ENCODE data around the gene FRMD4A.
"Not testable (repeated sequence)": the region's sequence is repeated elsewhere in the genome, so short reads cannot be mapped to it uniquely, and the experiment has no call there.

FRMD4A gene

DNA sequence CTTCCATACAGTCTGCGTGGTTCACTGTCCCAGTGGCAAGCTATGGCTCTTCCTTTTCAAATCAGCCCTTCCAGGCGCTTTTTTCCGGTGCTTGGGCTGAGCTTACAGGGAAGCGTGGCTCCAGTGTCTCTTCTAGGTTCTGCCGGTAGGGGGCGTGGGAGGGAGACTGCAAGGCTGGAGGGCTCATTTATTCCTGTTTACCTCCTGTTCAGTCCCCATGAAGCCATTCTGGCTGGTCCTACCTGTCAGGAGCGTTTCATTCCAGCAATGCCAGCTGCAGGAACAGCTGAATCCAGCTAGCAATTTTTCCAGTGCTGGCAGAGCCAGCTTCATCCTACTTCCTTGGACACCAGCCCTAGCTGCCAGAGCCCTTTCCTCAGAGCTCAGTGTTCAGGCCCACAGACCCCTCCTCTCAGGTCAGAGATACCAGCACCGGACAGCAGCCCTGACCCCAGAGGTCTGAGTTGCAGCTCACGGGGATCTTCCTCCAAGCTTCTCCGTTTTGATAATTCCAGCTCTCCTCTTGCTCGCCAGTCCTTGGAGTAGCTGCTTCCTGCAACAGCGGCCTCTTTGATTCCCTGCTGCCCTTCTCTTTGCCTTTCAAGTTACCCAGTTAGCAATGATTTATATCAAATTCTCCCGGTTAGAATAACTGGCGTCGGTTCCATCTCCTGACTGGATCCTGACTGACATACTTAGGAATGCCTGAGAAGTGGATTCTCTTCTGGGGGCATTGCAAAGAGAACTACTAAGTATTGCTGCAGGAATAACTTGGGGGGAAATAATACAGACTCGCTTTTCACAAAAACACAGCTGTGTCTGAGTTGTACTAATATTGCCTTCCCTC, 129.8 kb downstream of the FRMD4A start:
- peak; percentile 21 for DNase-seq (ENCODE audit: low read depth)
- TF ChIP-seq, protein P1, sequence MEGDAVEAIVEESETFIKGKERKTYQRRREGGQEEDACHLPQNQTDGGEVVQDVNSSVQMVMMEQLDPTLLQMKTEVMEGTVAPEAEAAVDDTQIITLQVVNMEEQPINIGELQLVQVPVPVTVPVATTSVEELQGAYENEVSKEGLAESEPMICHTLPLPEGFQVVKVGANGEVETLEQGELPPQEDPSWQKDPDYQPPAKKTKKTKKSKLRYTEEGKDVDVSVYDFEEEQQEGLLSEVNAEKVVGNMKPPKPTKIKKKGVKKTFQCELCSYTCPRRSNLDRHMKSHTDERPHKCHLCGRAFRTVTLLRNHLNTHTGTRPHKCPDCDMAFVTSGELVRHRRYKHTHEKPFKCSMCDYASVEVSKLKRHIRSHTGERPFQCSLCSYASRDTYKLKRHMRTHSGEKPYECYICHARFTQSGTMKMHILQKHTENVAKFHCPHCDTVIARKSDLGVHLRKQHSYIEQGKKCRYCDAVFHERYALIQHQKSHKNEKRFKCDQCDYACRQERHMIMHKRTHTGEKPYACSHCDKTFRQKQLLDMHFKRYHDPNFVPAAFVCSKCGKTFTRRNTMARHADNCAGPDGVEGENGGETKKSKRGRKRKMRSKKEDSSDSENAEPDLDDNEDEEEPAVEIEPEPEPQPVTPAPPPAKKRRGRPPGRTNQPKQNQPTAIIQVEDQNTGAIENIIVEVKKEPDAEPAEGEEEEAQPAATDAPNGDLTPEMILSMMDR (IDR thresholded peaks at IDR 0.05; ENCODE audit: low read depth, low read length), result peak; percentile 27
- TF ChIP-seq, protein P2, sequence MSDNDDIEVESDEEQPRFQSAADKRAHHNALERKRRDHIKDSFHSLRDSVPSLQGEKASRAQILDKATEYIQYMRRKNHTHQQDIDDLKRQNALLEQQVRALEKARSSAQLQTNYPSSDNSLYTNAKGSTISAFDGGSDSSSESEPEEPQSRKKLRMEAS (IDR thresholded peaks at IDR 0.05; ENCODE audit: low read depth, low read length), result no peak
- TF ChIP-seq MYC (IDR thresholded peaks at IDR 0.05; ENCODE audit: low read depth, low read length), result no peak
- TF ChIP-seq POLR2A (IDR thresholded peaks at IDR 0.05; ENCODE audit: extremely low read depth, insufficient read length), result no peak
- H3K4me3 ChIP-seq (ENCODE audit: low read depth, low read length), result no peak overlapping the region

DNA sequence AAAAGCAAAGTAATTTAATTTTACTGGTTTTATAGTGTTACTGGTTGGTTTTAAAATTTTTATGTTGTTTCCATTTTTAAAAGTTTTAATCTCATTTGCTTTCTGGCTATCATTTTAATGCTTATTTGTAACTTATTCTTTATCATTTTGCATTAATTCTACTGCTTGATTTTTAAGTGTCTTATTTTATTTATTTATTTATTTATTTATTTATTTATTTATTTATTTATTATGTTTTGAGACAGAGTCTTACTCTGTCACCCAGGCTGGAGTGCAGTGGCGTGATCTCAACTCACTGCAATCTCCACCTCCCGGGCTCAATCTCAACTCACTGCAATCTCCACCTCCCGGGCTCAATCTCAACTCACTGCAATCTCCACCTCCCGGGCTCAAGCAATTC, 131.6 kb downstream of the FRMD4A start:
- not testable (repeated sequence) for DNase-seq (ENCODE audit: low read depth); H3K4me3 ChIP-seq (ENCODE audit: low read depth, low read length)

DNA sequence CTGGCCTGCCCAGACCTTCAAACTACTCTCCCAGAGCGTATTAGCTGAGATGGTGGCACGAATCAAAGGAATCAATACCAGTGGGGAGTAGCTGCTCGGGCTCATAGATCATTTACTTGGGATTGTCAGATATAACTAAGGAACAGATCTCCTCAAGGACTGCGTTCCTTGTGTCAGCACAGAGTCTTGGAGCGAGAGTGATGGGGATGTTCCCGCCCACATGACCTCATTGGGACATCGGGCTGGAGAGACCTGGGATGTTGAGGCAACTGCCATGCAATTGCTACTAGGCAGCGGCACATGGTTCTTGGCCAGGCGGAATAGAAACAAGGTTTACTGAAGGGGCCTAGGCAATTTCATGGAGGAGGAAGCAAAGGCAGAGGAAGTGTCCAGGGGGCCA, 132.6 kb downstream of the FRMD4A start:
- no peak for DNase-seq (ENCODE audit: low read depth)
- H3K4me3 ChIP-seq (ENCODE audit: low read depth, low read length), result no peak overlapping the region
- no peak for TF ChIP-seq POLR2A (IDR thresholded peaks at IDR 0.05; ENCODE audit: extremely low read depth, insufficient read length)

DNA sequence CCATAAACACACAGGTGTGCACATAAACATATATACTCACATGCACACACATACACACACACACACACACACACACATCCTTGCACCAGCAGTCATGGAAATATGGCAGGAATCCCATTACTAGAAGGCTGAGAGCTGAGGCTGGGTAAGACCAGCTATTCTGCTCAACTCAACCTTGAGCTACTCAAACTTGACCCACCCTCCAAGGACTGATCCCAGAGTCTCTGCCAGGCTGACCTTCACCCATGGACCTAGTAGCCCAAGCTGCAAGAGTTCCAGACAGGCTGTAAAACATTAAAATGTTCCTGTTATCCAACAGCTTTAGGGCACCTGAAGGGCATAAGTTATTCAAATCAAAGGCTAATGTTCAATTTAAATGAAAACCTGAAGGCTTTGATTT, 134.6 kb downstream of the FRMD4A start:
- DNase-seq (ENCODE audit: low read depth), result no peak
- H3K4me3 ChIP-seq (ENCODE audit: low read depth, low read length), result no peak overlapping the region

DNA sequence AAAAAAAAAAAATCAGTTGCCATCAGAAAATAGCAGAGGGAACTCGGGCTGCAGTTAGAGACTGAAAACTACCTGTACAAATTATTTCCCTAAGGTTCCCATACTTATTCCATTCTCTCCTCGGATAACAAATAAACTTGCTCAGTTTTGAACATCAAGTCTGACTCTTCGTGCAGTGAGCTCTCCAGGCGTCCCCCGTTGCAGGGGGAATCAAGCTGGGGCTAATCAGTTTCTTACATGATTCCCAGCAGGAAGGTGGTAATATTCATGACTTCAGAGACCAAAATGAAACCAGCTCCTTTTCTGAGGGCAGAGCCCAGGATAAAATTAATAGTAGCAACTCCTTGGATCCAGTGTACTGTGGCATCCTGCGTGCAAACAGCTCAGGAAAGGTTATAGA, 135.3 kb downstream of the FRMD4A start:
- TF ChIP-seq, protein P2 (IDR thresholded peaks at IDR 0.05; ENCODE audit: low read depth, low read length), result no peak
- no peak for TF ChIP-seq MYC (IDR thresholded peaks at IDR 0.05; ENCODE audit: low read depth, low read length)
- TF ChIP-seq POLR2A (IDR thresholded peaks at IDR 0.05; ENCODE audit: extremely low read depth, insufficient read length), result no peak
- TF ChIP-seq, protein P1 (IDR thresholded peaks at IDR 0.05; ENCODE audit: low read depth, low read length), result no peak
- no peak overlapping the region for H3K4me3 ChIP-seq (ENCODE audit: low read depth, low read length)
- no peak for DNase-seq (ENCODE audit: low read depth)

More for the DNA sequence above, 134.6 kb downstream of the FRMD4A start:
- TF ChIP-seq, protein P1 (IDR thresholded peaks at IDR 0.05; ENCODE audit: low read depth, low read length), result no peak
- no peak for TF ChIP-seq MYC (IDR thresholded peaks at IDR 0.05; ENCODE audit: low read depth, low read length)
- no peak for TF ChIP-seq POLR2A (IDR thresholded peaks at IDR 0.05; ENCODE audit: extremely low read depth, insufficient read length)
- TF ChIP-seq, protein P2 (IDR thresholded peaks at IDR 0.05; ENCODE audit: low read depth, low read length), result no peak

DNA sequence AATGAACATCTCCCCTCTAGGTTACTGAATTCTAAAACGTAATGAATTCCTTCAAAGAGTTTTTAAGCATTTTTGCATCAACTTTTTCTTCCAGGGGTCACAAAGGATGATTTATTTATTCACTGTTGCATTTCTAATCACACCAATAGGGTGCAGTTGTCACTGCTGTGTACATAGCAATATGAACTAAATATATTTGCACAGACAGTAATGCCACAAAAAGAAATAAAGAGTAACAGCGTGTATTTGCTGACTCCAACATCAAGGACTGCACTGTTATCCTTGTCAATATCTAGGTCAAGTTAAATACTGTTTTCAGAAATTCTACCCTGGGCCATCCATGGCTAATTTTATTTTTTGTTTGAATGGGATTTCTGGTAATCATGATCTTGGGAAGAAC, 138.0 kb downstream of the FRMD4A start:
- no peak for TF ChIP-seq MYC (IDR thresholded peaks at IDR 0.05; ENCODE audit: low read depth, low read length)
- TF ChIP-seq, protein P2 (IDR thresholded peaks at IDR 0.05; ENCODE audit: low read depth, low read length), result no peak
- no peak for TF ChIP-seq POLR2A (IDR thresholded peaks at IDR 0.05; ENCODE audit: extremely low read depth, insufficient read length)
- TF ChIP-seq, protein P1 (IDR thresholded peaks at IDR 0.05; ENCODE audit: low read depth, low read length), result no peak
- no peak for DNase-seq (ENCODE audit: low read depth)
- H3K4me3 ChIP-seq (ENCODE audit: low read depth, low read length), result no peak overlapping the region

DNA sequence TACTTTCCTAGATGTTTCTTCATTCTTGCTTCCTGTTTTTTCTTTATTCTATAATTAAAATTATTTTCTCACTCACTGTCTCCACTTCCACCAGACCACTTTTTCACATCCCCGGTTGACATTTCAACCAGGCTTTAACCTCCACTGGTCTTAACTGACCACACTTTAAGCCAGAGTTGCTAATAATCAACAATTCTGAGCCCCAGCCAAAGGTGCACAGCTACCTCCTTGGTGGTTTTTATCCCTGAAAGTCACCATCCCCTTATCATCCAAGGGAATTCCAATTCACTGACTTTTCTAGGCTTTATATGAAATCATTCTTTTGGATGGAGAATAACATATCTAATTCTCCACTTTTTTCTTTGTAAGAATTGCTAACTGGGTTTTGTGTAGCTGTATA, 138.9 kb downstream of the FRMD4A start:
- DNase-seq (ENCODE audit: low read depth), result no peak
- H3K4me3 ChIP-seq (ENCODE audit: low read depth, low read length), result no peak overlapping the region
- TF ChIP-seq, protein P1 (IDR thresholded peaks at IDR 0.05; ENCODE audit: low read depth, low read length), result no peak
- TF ChIP-seq POLR2A (IDR thresholded peaks at IDR 0.05; ENCODE audit: extremely low read depth, insufficient read length) (no peak), MYC (IDR thresholded peaks at IDR 0.05; ENCODE audit: low read depth, low read length) (no peak)
- TF ChIP-seq, protein P2 (IDR thresholded peaks at IDR 0.05; ENCODE audit: low read depth, low read length), result no peak

All from NB4 (cell line).